ENCODE data around the gene CDKN2C.
"Not testable (repeated sequence)": the region's sequence is repeated elsewhere in the genome, so short reads cannot be mapped to it uniquely, and the experiment has no call there.

CDKN2C gene

GRCh38 chr1:50942334-50942733 is 27.7 kb upstream of the CDKN2C start:
- Mint-ChIP-seq H3K4me1 (ENCODE audit: low read depth) (peaks cover 11% of the 10 kb centered on the region), H3K27ac (no peak overlapping the region), H3K27me3 (no peaks in the 10 kb centered on the region), H3K9me3 (no peaks in the 10 kb centered on the region), H3K4me3 (no peak overlapping the region), H3K36me3 (ENCODE audit: low read depth) (no peaks in the 10 kb centered on the region)
- intact Hi-C loops (cut with micrococcal nuclease) = no loop called here

- intact Hi-C loops (cut with micrococcal nuclease) = no loop called here
- H3K9me3 Mint-ChIP-seq = no peaks in the 10 kb centered on the region
- H3K4me3 Mint-ChIP-seq = no peak overlapping the region
- peaks cover 15% of the 10 kb centered on the region for H3K4me1 Mint-ChIP-seq (ENCODE audit: low read depth)
- peaks cover 6% of the 10 kb centered on the region for H3K36me3 Mint-ChIP-seq (ENCODE audit: low read depth)
- H3K27me3 Mint-ChIP-seq = no peaks in the 10 kb centered on the region
- H3K27ac Mint-ChIP-seq = no peak overlapping the region
These were observed 20.6 kb upstream of the CDKN2C start for GRCh38 chr1:50949286-50949982.

- H3K27me3 Mint-ChIP-seq = no peaks in the 10 kb centered on the region
- intact Hi-C loops (cut with micrococcal nuclease) = no loop called here
- H3K9me3 Mint-ChIP-seq = no peaks in the 10 kb centered on the region
These were observed 19.6 kb upstream of the CDKN2C start for GRCh38 chr1:50950396-50950795.

GRCh38 chr1:50952566-50952965 is 17.5 kb upstream of the CDKN2C start:
- H3K4me3 Mint-ChIP-seq; H3K9me3 Mint-ChIP-seq; H3K27me3 Mint-ChIP-seq; H3K27ac Mint-ChIP-seq; H3K36me3 Mint-ChIP-seq (ENCODE audit: low read depth); intact Hi-C loops (cut with micrococcal nuclease): not testable (repeated sequence)
- peaks cover 18% of the 10 kb centered on the region for H3K4me1 Mint-ChIP-seq (ENCODE audit: low read depth)

More at GRCh38 chr1:50950396-50950795, 19.6 kb upstream of the CDKN2C start:
- Mint-ChIP-seq H3K27ac (no peak overlapping the region), H3K4me3 (no peak overlapping the region), H3K36me3 (ENCODE audit: low read depth) (peaks cover 6% of the 10 kb centered on the region), H3K4me1 (ENCODE audit: low read depth) (peaks cover 15% of the 10 kb centered on the region)

GRCh38 chr1:50955116-50955515 is 14.9 kb upstream of the CDKN2C start:
- Mint-ChIP-seq H3K9me3 (no peaks in the 10 kb centered on the region), H3K4me1 (ENCODE audit: low read depth) (peaks cover 22% of the 10 kb centered on the region), H3K36me3 (ENCODE audit: low read depth) (peaks cover 20% of the 10 kb centered on the region), H3K27me3 (no peaks in the 10 kb centered on the region), H3K4me3 (no peak overlapping the region), H3K27ac (no peak overlapping the region)
- intact Hi-C loops (cut with micrococcal nuclease) = no loop called here

- Mint-ChIP-seq H3K4me1 (ENCODE audit: low read depth) (peaks cover 23% of the 10 kb centered on the region), H3K9me3 (no peaks in the 10 kb centered on the region), H3K36me3 (ENCODE audit: low read depth) (peaks cover 20% of the 10 kb centered on the region), H3K27ac (peak overlapping the region; percentile 72), H3K27me3 (no peaks in the 10 kb centered on the region), H3K4me3 (peak overlapping the region; percentile 81)
- intact Hi-C loops (cut with micrococcal nuclease) = no loop called here
These were observed 10.6 kb upstream of the CDKN2C start for GRCh38 chr1:50959303-50959912.

- Mint-ChIP-seq H3K36me3 (ENCODE audit: low read depth) (peaks cover 20% of the 10 kb centered on the region), H3K4me1 (ENCODE audit: low read depth) (peaks cover 23% of the 10 kb centered on the region), H3K27ac (peak within 1 kb of the TSS; percentile 72), H3K27me3 (no peaks in the 10 kb centered on the region), H3K9me3 (no peaks in the 10 kb centered on the region), H3K4me3 (peak within 1 kb of the TSS; percentile 81)
- intact Hi-C loops (cut with micrococcal nuclease) = loop anchor here (1.0 kb wide), 1 partner anchor 8 kb away; no protein-coding TSS in a partner anchor
These were observed 9.9 kb upstream of the CDKN2C start, which contains the start of gene FAF1 for GRCh38 chr1:50959913-50960844. FAF1 (minus strand) TSS chr1:50960267; CDS start chr1:50959811, 456 bp downstream.

GRCh38 chr1:50964863-50965262 is 5.2 kb upstream of the CDKN2C start:
- Mint-ChIP-seq H3K36me3 (ENCODE audit: low read depth) (peaks cover 24% of the 10 kb centered on the region), H3K27ac (no peak overlapping the region), H3K9me3 (no peaks in the 10 kb centered on the region), H3K4me3 (no peak overlapping the region), H3K4me1 (ENCODE audit: low read depth) (peaks cover 19% of the 10 kb centered on the region), H3K27me3 (no peaks in the 10 kb centered on the region)
- intact Hi-C loops (cut with micrococcal nuclease) = no loop called here

GRCh38 chr1:50966991-50967390 is 3.1 kb upstream of the CDKN2C start:
- H3K4me1 Mint-ChIP-seq (ENCODE audit: low read depth) = peaks cover 26% of the 10 kb centered on the region
- H3K27ac Mint-ChIP-seq = peak overlapping the region; percentile 95
- H3K9me3 Mint-ChIP-seq = no peaks in the 10 kb centered on the region
- intact Hi-C loops (cut with micrococcal nuclease) = no loop called here
- peaks cover 21% of the 10 kb centered on the region for H3K36me3 Mint-ChIP-seq (ENCODE audit: low read depth)
- no peaks in the 10 kb centered on the region for H3K27me3 Mint-ChIP-seq
- no peak overlapping the region for H3K4me3 Mint-ChIP-seq

- intact Hi-C loops (cut with micrococcal nuclease) = loop anchor here (1.0 to 2.0 kb wide), 2 partner anchors 7 to 37 kb away; partner anchors contain the start of gene FAF1
- no peaks in the 10 kb centered on the region for H3K9me3 Mint-ChIP-seq
- no peaks in the 10 kb centered on the region for H3K27me3 Mint-ChIP-seq
- peak overlapping the region; percentile 96 for H3K4me3 Mint-ChIP-seq
- peaks cover 26% of the 10 kb centered on the region for H3K4me1 Mint-ChIP-seq (ENCODE audit: low read depth)
- H3K27ac Mint-ChIP-seq = peak overlapping the region; percentile 95
- peaks cover 21% of the 10 kb centered on the region for H3K36me3 Mint-ChIP-seq (ENCODE audit: low read depth)
These were observed 2.5 kb upstream of the CDKN2C start for GRCh38 chr1:50967416-50968157.

GRCh38 chr1:50968158-50968820 is 1.8 kb upstream of the CDKN2C start:
- peak overlapping the region; percentile 95 for H3K27ac Mint-ChIP-seq
- peaks cover 26% of the 10 kb centered on the region for H3K4me1 Mint-ChIP-seq (ENCODE audit: low read depth)
- H3K36me3 Mint-ChIP-seq (ENCODE audit: low read depth) = peaks cover 21% of the 10 kb centered on the region
- peak overlapping the region; percentile 96 for H3K4me3 Mint-ChIP-seq
- H3K27me3 Mint-ChIP-seq = no peaks in the 10 kb centered on the region
- H3K9me3 Mint-ChIP-seq = no peaks in the 10 kb centered on the region
- intact Hi-C loops (cut with micrococcal nuclease) = loop anchor here (1.0 to 2.0 kb wide), 2 partner anchors 8 to 37 kb away; partner anchors contain the start of gene FAF1

GRCh38 chr1:50968821-50969610 is 1.0 kb upstream of the CDKN2C start:
- H3K27ac Mint-ChIP-seq = peak overlapping the region; percentile 95
- no peaks in the 10 kb centered on the region for H3K9me3 Mint-ChIP-seq
- peak overlapping the region; percentile 96 for H3K4me3 Mint-ChIP-seq
- H3K27me3 Mint-ChIP-seq = no peaks in the 10 kb centered on the region
- peaks cover 21% of the 10 kb centered on the region for H3K36me3 Mint-ChIP-seq (ENCODE audit: low read depth)
- H3K4me1 Mint-ChIP-seq (ENCODE audit: low read depth) = peaks cover 26% of the 10 kb centered on the region
- intact Hi-C loops (cut with micrococcal nuclease) = loop anchor here (1.0 to 2.0 kb wide), 2 partner anchors 9 to 38 kb away; partner anchors contain the start of gene FAF1
